H1 (cell line): ENCODE results near the gene C2orf76. TPM values are rescaled to one million over a fixed set of nuclear protein-coding genes. Genes with fewer than 3 reads are reported as not detected.

Source experiments
- CTCF ChIA-PET: fragments of 300-600 bp; sonication (Branson Sonifier 250); formaldehyde crosslinking; loops from one replicate; lab custom pipeline; 2021; ENCODE audit not compliant: partially characterized antibody; lab: Charles Lee
- POLR2A ChIA-PET: fragments of 300-600 bp; sonication (Branson Sonifier 250); formaldehyde crosslinking; loops from one replicate; lab custom pipeline; 2021; ENCODE audit warnings: inconsistent platforms; ENCODE audit not compliant: partially characterized antibody; lab: Charles Lee
- DNase-seq, 2 experiments: peaks; one replicate each; pipeline versions ENCODE4 v3.0.0 to v3.0.0-alpha.2; 2010 to 2022; ENCODE audit warnings: low spot score in 2 of 2, low read depth in 1 of 2, mixed read lengths in 1 of 2
- FAIRE-seq: peaks from 2 replicates; lab custom pipeline; 2011; peaks lifted over from hg19 to GRCh38; lab: Jason Lieb, UNC
- H2AFZ ChIP-seq: 2 replicates; pipeline ENCODE4 v1.8.1; 2012; ENCODE audit warnings: low read length, inconsistent platforms
- H2AK5ac ChIP-seq: 2 replicates; pipeline ENCODE4 v1.6.1; 2013; ENCODE audit warnings: low read depth, low read length
- H2BK120ac ChIP-seq: replicated peaks from 2 replicates; pipeline ENCODE3; 2013; ENCODE audit warnings: low read depth, low read length, inconsistent platforms
- H2BK12ac ChIP-seq: 2 replicates; pipeline ENCODE4 v1.6.1; 2013; ENCODE audit warnings: low read depth, low read length
- H2BK15ac ChIP-seq: 2 replicates; pipeline ENCODE4 v1.6.1; 2013; ENCODE audit warnings: low read length
- H2BK20ac ChIP-seq: 2 replicates; pipeline ENCODE4 v1.6.1; 2013; ENCODE audit warnings: low read length
- H2BK5ac ChIP-seq: 2 replicates; pipeline ENCODE4 v1.6.1; 2013; ENCODE audit warnings: low read depth, low read length
- H3K14ac ChIP-seq: 2 replicates; pipeline ENCODE4 v1.6.1; 2013; ENCODE audit warnings: inconsistent platforms; ENCODE audit not compliant: insufficient read length
- H3K18ac ChIP-seq: 2 replicates; pipeline ENCODE4 v1.6.1; 2013; ENCODE audit warnings: low read length; ENCODE audit errors: extremely low read depth
- H3K23ac ChIP-seq: 2 replicates; pipeline ENCODE4 v1.6.1; 2013; ENCODE audit warnings: inconsistent platforms; ENCODE audit not compliant: insufficient read length
- H3K23me2 ChIP-seq: 2 replicates; pipeline ENCODE4 v1.6.1; 2013; ENCODE audit warnings: low read depth, low read length
- H3K27ac ChIP-seq: 2 replicates; pipeline ENCODE4 v1.6.1; 2011; ENCODE audit warnings: low read depth, low read length, inconsistent platforms
- H3K27me3 ChIP-seq, 4 experiments: replicated peaks in 1 of 4; 1 replicate in 1 of 4; 2 replicates in 3 of 4; pipeline versions ENCODE4 v1.6.1 to v1.8.1; 2011 to 2013; ENCODE audit warnings: low read length in 3 of 4, mild to moderate bottlenecking in 3 of 4, inconsistent platforms in 2 of 4, mixed read lengths in 2 of 4, moderate library complexity in 1 of 4; ENCODE audit not compliant: control insufficient read depth in 3 of 4, insufficient read depth in 3 of 4; ENCODE audit errors: extremely low read depth in 1 of 4
- H3K36me3 ChIP-seq, 4 experiments: 2 replicates each; pipeline versions ENCODE4 v1.6.1 to v1.8.1; 2011 to 2013; ENCODE audit warnings: mild to moderate bottlenecking in 4 of 4, low read length in 3 of 4, moderate library complexity in 2 of 4, control low read depth in 1 of 4, inconsistent platforms in 1 of 4; ENCODE audit not compliant: insufficient read depth in 4 of 4, control insufficient read depth in 2 of 4
- H3K4ac ChIP-seq: replicated peaks from 2 replicates; pipeline ENCODE3; 2013; ENCODE audit warnings: low read length, low read depth, mixed read lengths, inconsistent platforms; ENCODE audit not compliant: insufficient read length
- H3K4me1 ChIP-seq, 4 experiments: replicated peaks in 1 of 4; 1 replicate in 1 of 4; 2 replicates in 3 of 4; pipeline versions ENCODE4 v1.6.1 to v1.8.1; 2011 to 2013; ENCODE audit warnings: low read length in 3 of 4, inconsistent platforms in 2 of 4, mixed read lengths in 1 of 4; ENCODE audit not compliant: insufficient read depth in 4 of 4, control insufficient read depth in 3 of 4
- H3K4me2 ChIP-seq, 2 experiments: 2 replicates each; pipeline versions ENCODE4 v1.6.1 to v1.8.1; 2011 to 2013; ENCODE audit warnings: low read depth in 2 of 2, low read length in 2 of 2, control low read depth in 1 of 2, inconsistent platforms in 1 of 2, mild to moderate bottlenecking in 1 of 2; ENCODE audit not compliant: insufficient read depth in 1 of 2
- H3K4me3 ChIP-seq, 4 experiments: fragments of 200-600, 300-600 bp in 1 of 4; sonication (generic), shearing (Covaris generic), sonication (Bioruptor Twin) in 1 of 4; 2 replicates each; pipeline versions ENCODE4 v1.5.1 to v1.8.1; 2011 to 2016; ENCODE audit warnings: low read length in 4 of 4, low read depth in 3 of 4, control low read depth in 2 of 4, inconsistent platforms in 2 of 4, mild to moderate bottlenecking in 2 of 4, mixed read lengths in 1 of 4, moderate library complexity in 1 of 4; ENCODE audit not compliant: insufficient read depth in 2 of 4; ENCODE audit errors: extremely low read depth in 1 of 4
- H3K56ac ChIP-seq: replicated peaks from 2 replicates; pipeline ENCODE3; 2013; ENCODE audit warnings: low read depth, mild to moderate bottlenecking, mixed read lengths, low read length, inconsistent platforms; ENCODE audit not compliant: insufficient read length
- H3K79me1 ChIP-seq: 2 replicates; pipeline ENCODE4 v1.6.1; 2013; ENCODE audit warnings: low read depth, low read length, control low read depth
- H3K79me2 ChIP-seq, 2 experiments: 2 replicates each; pipeline versions ENCODE4 v1.6.1 to v1.8.1; 2012 to 2013; ENCODE audit warnings: low read length in 2 of 2, mild to moderate bottlenecking in 2 of 2, inconsistent platforms in 1 of 2; ENCODE audit not compliant: insufficient read depth in 2 of 2, control insufficient read depth in 1 of 2
- H3K9ac ChIP-seq, 4 experiments: replicated peaks in 1 of 4; 1 replicate in 1 of 4; 2 replicates in 3 of 4; pipeline versions ENCODE4 v1.6.1 to v1.8.1; 2011 to 2013; ENCODE audit warnings: low read depth in 3 of 4, low read length in 3 of 4, control low read depth in 2 of 4, mild to moderate bottlenecking in 2 of 4, moderate library complexity in 2 of 4, inconsistent platforms in 1 of 4; ENCODE audit errors: extremely low read depth in 1 of 4
- H3K9me3 ChIP-seq, 2 experiments: 2 replicates each; pipeline versions ENCODE4 v1.6.1 to v1.8.1; 2012 to 2013; ENCODE audit warnings: mild to moderate bottlenecking in 2 of 2, moderate library complexity in 2 of 2, control low read depth in 1 of 2, inconsistent platforms in 1 of 2, low read depth in 1 of 2, low read length in 1 of 2, mixed read lengths in 1 of 2; ENCODE audit not compliant: insufficient read depth in 2 of 2
- H4K20me1 ChIP-seq, 2 experiments: replicated peaks in 1 of 2; 2 replicates each; pipeline versions ENCODE3 to v1.8.1; 2011 to 2013; ENCODE audit warnings: inconsistent platforms in 2 of 2, low read length in 2 of 2, mild to moderate bottlenecking in 1 of 2; ENCODE audit not compliant: insufficient read depth in 2 of 2, control insufficient read depth in 1 of 2
- H4K5ac ChIP-seq: 2 replicates; pipeline ENCODE4 v1.6.1; 2013; ENCODE audit warnings: low read length, low read depth, mixed read lengths, inconsistent platforms; ENCODE audit not compliant: insufficient read length
- H4K8ac ChIP-seq: 2 replicates; pipeline ENCODE4 v1.8.0; 2013; ENCODE audit warnings: mild to moderate bottlenecking, moderate library complexity, low read length, inconsistent platforms; ENCODE audit not compliant: insufficient read depth; ENCODE audit errors: extremely low read depth
- H4K91ac ChIP-seq: replicated peaks from 2 replicates; pipeline ENCODE3; 2013; ENCODE audit warnings: low read length, mixed read lengths, inconsistent platforms; ENCODE audit not compliant: insufficient read length
- WGBS, 2 experiments: shearing (Covaris generic) in 1 of 2; methylation state at CpG; one replicate each; pipeline versions ENCODE4 v1.1.6 to v1.1.7; 2013 to 2015; ENCODE audit warnings: low lambda C conversion rate in 2 of 2, mixed read lengths in 2 of 2, inconsistent platforms in 1 of 2, low coverage in 1 of 2, missing lambda C conversion rate in 1 of 2; ENCODE audit not compliant: insufficient replicate concordance in 2 of 2, insufficient coverage in 1 of 2, insufficient read length in 1 of 2; ENCODE audit errors: extremely low coverage in 1 of 2, missing lambda C conversion rate in 1 of 2; 5-methylcytosine and 5-hydroxymethylcytosine counted together
- polyA plus RNA-seq, 7 experiments: library from polyadenylated mRNA; depleted of rRNA in 3 of 7; stranded (reverse) in 5 of 7; unstranded in 2 of 7; fragments of >200 nt in 5 of 7; fragments of 200-250 nt in 2 of 7; gene quantifications; 1 replicate in 5 of 7; 2 replicates in 1 of 7; 4 replicates in 1 of 7; pipeline versions ENCODE4 v1.2.1 to v1.2.3, GENCODE V29; 2011 to 2013; ENCODE audit warnings: missing spikeins in 2 of 7, mixed read lengths in 2 of 7
- total RNA-seq: library from RNA; stranded (reverse); fragmentation: NEBNext Ultra II Directional; extraction: Animal tissue kit (Norgen Biotek cat#: 25700); gene quantifications from 2 replicates; pipeline ENCODE4 v1.2.1, GENCODE V29; 2021

Gene C2orf76
- total and polyA plus RNA-seq, 2 of the 8 experiments (the other 6 are each of a cell fraction or from before 2014, with no cell fraction given), result 4.4 to 5.0 TPM

DNA sequence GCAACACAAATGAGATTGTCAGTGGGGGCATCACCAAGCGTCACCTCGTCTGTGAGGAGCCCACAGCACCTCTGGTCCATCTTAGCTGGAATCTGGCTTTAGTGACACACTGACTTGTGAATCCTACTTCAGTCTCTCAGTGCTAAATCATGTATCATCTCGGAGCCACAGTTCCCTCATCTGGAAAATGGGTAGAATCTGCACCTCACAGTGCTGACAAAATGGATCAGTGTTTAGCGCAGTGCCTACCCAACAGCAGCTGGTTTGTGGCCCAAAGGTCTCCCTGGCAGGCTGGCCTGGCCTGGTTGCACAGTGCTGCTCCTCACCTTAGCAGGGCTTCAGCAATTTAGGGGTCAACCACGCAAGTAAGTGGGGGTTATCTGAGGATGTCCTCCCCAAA lies 10.2 kb upstream of the C2orf76 start:
- no peaks in the 10 kb centered on the region for H3K27me3 ChIP-seq
- H3K56ac ChIP-seq, result no peak overlapping the region
- H4K91ac ChIP-seq, result no peak overlapping the region
- no peak overlapping the region for H2BK20ac ChIP-seq
- H3K4ac ChIP-seq, result no peak overlapping the region
- no peak overlapping the region for H3K23ac ChIP-seq
- no peaks in the 10 kb centered on the region for H3K79me2 ChIP-seq
- no peak overlapping the region for H3K4me3 ChIP-seq
- no peak overlapping the region; the same call in 1 of the 2 replicates for H3K18ac ChIP-seq
- H3K9me3 ChIP-seq, result no peaks in the 10 kb centered on the region
- H3K36me3 ChIP-seq, result peaks cover 10 to 18% (median 17%) of the 10 kb centered on the region in 4 experiments
- no peak overlapping the region for H2BK5ac ChIP-seq
- H4K20me1 ChIP-seq, result no peaks in the 10 kb centered on the region
- H3K14ac ChIP-seq, result no peak overlapping the region
- FAIRE-seq (no peak), DNase-seq (no peak)
- no peak overlapping the region for H2BK12ac ChIP-seq
- H4K5ac ChIP-seq, result no peak overlapping the region
- no peak overlapping the region for H2BK15ac ChIP-seq
- no peak overlapping the region for H3K27ac ChIP-seq
- H3K4me1 ChIP-seq, result no peaks in the 10 kb centered on the region
- ChIA-PET POLR2A (interaction anchor here (1.2 kb wide), 1 partner anchor 9 kb away, joined by 3 read pairs; no protein-coding TSS in a partner anchor), CTCF (no interaction called here)
- H4K8ac ChIP-seq, result no peak overlapping the region
- H3K9ac ChIP-seq, result no peak overlapping the region
- no peak overlapping the region for H2AFZ ChIP-seq
- H3K79me1 ChIP-seq, result peaks cover 2% of the 10 kb centered on the region; the same call in 1 of the 2 replicates
- WGBS, 2 experiments, result 91% methylated on average over 5 of the region's 5 CpGs; no CpG with 5 or more reads in 1 of the 2 experiments
- H2BK120ac ChIP-seq, result no peak overlapping the region
- no peak overlapping the region for H3K4me2 ChIP-seq
- no peak overlapping the region for H2AK5ac ChIP-seq
- no peaks in the 10 kb centered on the region for H3K23me2 ChIP-seq
